GM21528 (cell line): ENCODE measurements around the gene RAET1G.

Experiments
- ATAC-seq: cut with Tn5 transposase; IDR thresholded peaks from one replicate; pipeline ENCODE4 v1.9.1; 2021; ENCODE audit warnings: mild to moderate bottlenecking, moderate library complexity; ENCODE audit not compliant: unreplicated experiment, low FRiP score

The RAET1G gene

GRCh38 chr6:149872233-149872632 lies 50.7 kb downstream of the RAET1G start:
- no peak for ATAC-seq

GRCh38 chr6:149871182-149871581 lies 51.7 kb downstream of the RAET1G start:
- no peak for ATAC-seq

- ATAC-seq: no peak
Observed at GRCh38 chr6:149869275-149869892, 53.5 kb downstream of the RAET1G start.

GRCh38 chr6:149867876-149868640 lies 54.9 kb downstream of the RAET1G start:
- no peak for ATAC-seq
